RWPE2 (cell line): ENCODE data around the gene LPCAT2.
A peak's percentile ranks its signal among the peaks of the same experiment; 100 is the strongest.

Experiments
- ATAC-seq: fragments of 200-7000 bp; cut with Tn5 transposase; 3 replicates; pipeline ENCODE4 v1.9.1; 2021; ENCODE audit warnings: low read depth
- DNase-seq: peaks from one replicate; pipeline ENCODE4 v3.0.0-alpha.2; 2020; ENCODE audit warnings: low spot score
- H3K27ac ChIP-seq: fragments of 450-650 bp; 2 replicates; pipeline ENCODE4 v1.5.1; 2017; ENCODE audit warnings: mild to moderate bottlenecking; ENCODE audit not compliant: poor library complexity, severe bottlenecking
- H3K27me3 ChIP-seq: fragments of 250-450 bp; sonication (Bioruptor Pico); 2 replicates; pipeline ENCODE4 v1.5.1; 2021; ENCODE audit warnings: mild to moderate bottlenecking, moderate library complexity; ENCODE audit not compliant: insufficient read depth, poor library complexity, severe bottlenecking
- H3K36me3 ChIP-seq: fragments of 250-450 bp; sonication (Bioruptor Pico); 2 replicates; pipeline ENCODE4 v1.5.1; 2020; ENCODE audit warnings: low read depth, mild to moderate bottlenecking, moderate library complexity
- H3K4me1 ChIP-seq: fragments of 250-450 bp; sonication (Bioruptor Pico); 2 replicates; pipeline ENCODE4 v1.5.1; 2021; ENCODE audit warnings: mild to moderate bottlenecking, moderate library complexity; ENCODE audit not compliant: insufficient read depth, poor library complexity, severe bottlenecking
- H3K4me3 ChIP-seq: fragments of 250-450 bp; sonication (Bioruptor Pico); 2 replicates; pipeline ENCODE4 v1.5.1; 2021; ENCODE audit warnings: mild to moderate bottlenecking, moderate library complexity; ENCODE audit not compliant: severe bottlenecking
- H3K9me3 ChIP-seq: fragments of 250-450 bp; sonication (Bioruptor Pico); 2 replicates; pipeline ENCODE4 v1.5.1; 2021; ENCODE audit warnings: mild to moderate bottlenecking, moderate library complexity; ENCODE audit not compliant: severe bottlenecking
- CTCF ChIP-seq: fragments of 450-650 bp; IDR thresholded peaks from one replicate; pipeline ENCODE4 v1.5.1; 2017; ENCODE audit warnings: mild to moderate bottlenecking, moderate library complexity; ENCODE audit not compliant: poor library complexity, severe bottlenecking

LPCAT2 gene

GRCh38 chr16:55508941-55509931 lies at the start of gene LPCAT2:
Gene LPCAT2 (plus strand): TSS chr16:55509072. CDS start chr16:55509182, 110 bp downstream.
- H3K4me3 ChIP-seq = peak within 1 kb of the TSS; percentile 59
- peak within 1 kb of the TSS; percentile 43 for H3K27ac ChIP-seq
- H3K36me3 ChIP-seq = peaks cover 12% of the 10 kb centered on the region; the same call in 1 of the 2 replicates
- peaks cover 14% of the 10 kb centered on the region for H3K4me1 ChIP-seq
- no peak for TF ChIP-seq CTCF
- peaks cover 6% of the 10 kb centered on the region for H3K9me3 ChIP-seq
- DNase-seq = peak; percentile 88
- ATAC-seq = peak; percentile 92
- no peaks in the 10 kb centered on the region for H3K27me3 ChIP-seq

- Histone ChIP-seq H3K4me3 (no peak overlapping the region), H3K27ac (no peak overlapping the region), H3K27me3 (no peaks in the 10 kb centered on the region), H3K9me3 (no peaks in the 10 kb centered on the region), H3K36me3 (no peaks in the 10 kb centered on the region), H3K4me1 (no peaks in the 10 kb centered on the region)
- no peak for TF ChIP-seq CTCF
- no peak for DNase-seq
- ATAC-seq = no peak
Measured at GRCh38 chr16:55462241-55462640, 46.6 kb upstream of the LPCAT2 start.

GRCh38 chr16:55464375-55464774 lies 44.5 kb upstream of the LPCAT2 start:
- Histone ChIP-seq H3K4me1 (no peaks in the 10 kb centered on the region), H3K36me3 (no peaks in the 10 kb centered on the region), H3K9me3 (no peaks in the 10 kb centered on the region), H3K4me3 (no peak overlapping the region), H3K27me3 (no peaks in the 10 kb centered on the region), H3K27ac (no peak overlapping the region)
- ATAC-seq (no peak), DNase-seq (no peak)
- no peak for TF ChIP-seq CTCF

- TF ChIP-seq CTCF = peak; percentile 99
- no peak overlapping the region for H3K27ac ChIP-seq
- no peaks in the 10 kb centered on the region for H3K27me3 ChIP-seq
- H3K4me3 ChIP-seq = no peak overlapping the region
- DNase-seq (no peak), ATAC-seq (peak; percentile 93)
- H3K4me1 ChIP-seq = peaks cover under 1% of the 10 kb centered on the region
- no peaks in the 10 kb centered on the region for H3K9me3 ChIP-seq
- no peaks in the 10 kb centered on the region for H3K36me3 ChIP-seq
Measured at GRCh38 chr16:55465077-55465896, 43.6 kb upstream of the LPCAT2 start.
